Left lung (tissue), 14 donors: Measurements from ENCODE around the gene ATF7IP. TPM values are rescaled to one million over a fixed set of nuclear protein-coding genes. Genes with fewer than 3 reads are reported as not detected.
"Not testable (repeated sequence)": the region's sequence is repeated elsewhere in the genome, so short reads cannot be mapped to it uniquely, and the experiment has no call there.

Source experiments
- ATAC-seq: fragments of 200-7000 bp; cut with Tn5 transposase; one replicate; pipeline ENCODE4 v1.9.1; 2020; ENCODE audit warnings: moderate library complexity
- DNase-seq, 4 donors: peaks; one replicate each; pipeline ENCODE4 v3.0.0-alpha.2; 2013 to 2020
- H3K27ac ChIP-seq, 2 donors: fragments of 200-600 bp; sonication (generic) in 1 of 2; one replicate each; pipeline versions ENCODE4 v1.5.0 to v1.8.0; 2020 to 2021
- H3K27me3 ChIP-seq, 2 donors: fragments of 200-600 bp; sonication (generic) in 1 of 2; one replicate each; pipeline versions ENCODE4 v1.5.0 to v1.8.0; 2020 to 2021
- H3K36me3 ChIP-seq, 2 donors: fragments of 200-600 bp; sonication (generic) in 1 of 2; one replicate each; pipeline versions ENCODE4 v1.5.0 to v1.8.0; 2020 to 2021
- H3K4me1 ChIP-seq, 2 donors: fragments of 200-600 bp; one replicate each; pipeline ENCODE4 v1.8.0; 2021
- H3K4me3 ChIP-seq, 2 donors: fragments of 200-600 bp; sonication (generic) in 1 of 2; one replicate each; pipeline versions ENCODE4 v1.5.0 to v1.8.0; 2020 to 2021; ENCODE audit warnings: mild to moderate bottlenecking in 1 of 2
- H3K9me3 ChIP-seq, 2 donors: fragments of 200-600 bp; sonication (generic) in 1 of 2; one replicate each; pipeline versions ENCODE4 v1.5.0 to v1.8.0; 2020 to 2021
- CTCF ChIP-seq, 2 donors: fragments of 200-600 bp; sonication (generic) in 1 of 2; IDR thresholded peaks; one replicate each; pipeline versions ENCODE4 v1.5.0 to v1.8.0; 2021; ENCODE audit warnings: antibody characterized with exemption in 2 of 2
- intact Hi-C, 2 donors: fragments of 100-400 bp; cut with DNase I; formaldehyde crosslinking; loops; one replicate each; pipeline versions ENCODE4 v1.11.2 to v1.14.2; 2022
- long read RNA-seq, 12 donors: library from polyadenylated mRNA in 2 of 12; unstranded in 2 of 12; transcript quantifications; one replicate each; pipeline ENCODE4 v2.0.0 and lab custom pipeline, GENCODE V29; 2019 to 2026
- polyA plus RNA-seq, 6 donors: library from polyadenylated mRNA; unstranded; fragments of 120-200 nt; gene quantifications; one replicate each; pipeline ENCODE4 v1.2.1, GENCODE V29; 2013; ENCODE audit not compliant: insufficient read length in 6 of 6
- total RNA-seq, 2 donors: library from RNA; stranded (reverse); fragmentation: NEBNext Ultra II Directional; extraction: Animal tissue kit (Norgen Biotek cat#: 25700); gene quantifications; one replicate each; pipeline ENCODE4 v1.2.1, GENCODE V29; 2021
- donor health status: DM: no; HTN: yes; CAD: no.
- donor health status: DM: no; HTN: no; CAD: no.

The ATF7IP gene
- total RNA-seq (10 to 100 TPM; 78.7 to 84.8 TPM), polyA plus RNA-seq (10 to 100 TPM; 47.6 to 62.1 (median 54.1) TPM)
- long read RNA-seq, donor 1, full-length matches to known transcripts: 4 of 26 reads
- long read RNA-seq, donor 1, partial matches to known transcripts: 22 of 26 reads
- long read RNA-seq, donor 1, other reads (novel, unspliced or antisense): 0 of 26 reads
- long read RNA-seq, donor 2, partial matches to known transcripts: 93 of 118 reads
- long read RNA-seq, donor 2, other reads (novel, unspliced or antisense): 24 of 118 reads
- long read RNA-seq, donor 3, full-length matches to known transcripts: 6 of 6 reads
- long read RNA-seq, donor 3, partial matches to known transcripts: 0 of 6 reads
- long read RNA-seq, donor 3, other reads (novel, unspliced or antisense): 0 of 6 reads
- long read RNA-seq, donor 4, partial matches to known transcripts: 5 of 5 reads
- long read RNA-seq, donor 4, other reads (novel, unspliced or antisense): 0 of 5 reads
- long read RNA-seq, donor 5, partial matches to known transcripts: 5 of 5 reads
- long read RNA-seq, donor 5, other reads (novel, unspliced or antisense): 0 of 5 reads
- long read RNA-seq, donor 6, full-length matches to known transcripts: 4 of 4 reads
- long read RNA-seq, donor 6, partial matches to known transcripts: 0 of 4 reads
- long read RNA-seq, donor 6, other reads (novel, unspliced or antisense): 0 of 4 reads
- long read RNA-seq, donor 7, full-length matches to known transcripts: 1 of 1 reads
- long read RNA-seq, donor 7, partial matches to known transcripts: 0 of 1 reads
- long read RNA-seq, donor 7, other reads (novel, unspliced or antisense): 0 of 1 reads
- long read RNA-seq, donor 8, full-length matches to known transcripts: 6 of 11 reads
- long read RNA-seq, donor 8, partial matches to known transcripts: 5 of 11 reads
- long read RNA-seq, donor 8, other reads (novel, unspliced or antisense): 0 of 11 reads
- long read RNA-seq, donor 9: 0 reads
- long read RNA-seq, donor 10, partial matches to known transcripts: 2 of 2 reads
- long read RNA-seq, donor 10, other reads (novel, unspliced or antisense): 0 of 2 reads
- long read RNA-seq, donor 11, full-length matches to known transcripts: 2 of 24 reads
- long read RNA-seq, donor 11, partial matches to known transcripts: 22 of 24 reads
- long read RNA-seq, donor 11, other reads (novel, unspliced or antisense): 0 of 24 reads
- long read RNA-seq, donor 12, full-length matches to known transcripts: 4 of 4 reads
- long read RNA-seq, donor 12, partial matches to known transcripts: 0 of 4 reads
- long read RNA-seq, donor 12, other reads (novel, unspliced or antisense): 0 of 4 reads

- H3K9me3 ChIP-seq: no peaks in the 10 kb centered on the region
- no peaks in the 10 kb centered on the region for H3K27me3 ChIP-seq
- peak; percentile 92 to 97 (median 96) for DNase-seq
- H3K36me3 ChIP-seq: peaks cover 0 to 7% of the 10 kb centered on the region in 2 donors
- peak within 1 kb of the TSS; percentile 97 to 98 for H3K27ac ChIP-seq
- H3K4me1 ChIP-seq: peaks cover 0 to 32% of the 10 kb centered on the region in 2 donors
- no peak for TF ChIP-seq CTCF (IDR thresholded peaks at IDR 0.05)
- H3K4me3 ChIP-seq: peak within 1 kb of the TSS; percentile 47 to 55
- intact Hi-C loops: no loop called here
- peak; percentile 97 for ATAC-seq
Measured at GRCh38 chr12:14365294-14366208, at the start of gene ATF7IP. TSS of gene ATF7IP (plus strand) at chr12:14365682. CDS start at chr12:14423916, 58,234 bp downstream.

- no peak overlapping the region for H3K27ac ChIP-seq
- no peaks in the 10 kb centered on the region for H3K36me3 ChIP-seq
- no peaks in the 10 kb centered on the region for H3K27me3 ChIP-seq
- intact Hi-C loops: no loop called here
- TF ChIP-seq CTCF (IDR thresholded peaks at IDR 0.05): no peak
- ATAC-seq: no peak
- no peaks in the 10 kb centered on the region for H3K9me3 ChIP-seq
- DNase-seq: no peak
- no peak overlapping the region for H3K4me3 ChIP-seq
- no peaks in the 10 kb centered on the region for H3K4me1 ChIP-seq
Measured at GRCh38 chr12:14317362-14318146, 47.9 kb upstream of the ATF7IP start.

GRCh38 chr12:14319704-14320427, 45.6 kb upstream of the ATF7IP start:
- H3K36me3 ChIP-seq, H3K4me1 ChIP-seq, DNase-seq, ATAC-seq, H3K9me3 ChIP-seq, H3K27me3 ChIP-seq, H3K4me3 ChIP-seq, H3K27ac ChIP-seq, intact Hi-C loops: not testable (repeated sequence)

- TF ChIP-seq CTCF (IDR thresholded peaks at IDR 0.05): no peak
- Histone ChIP-seq H3K9me3 (no peaks in the 10 kb centered on the region), H3K27ac (no peak overlapping the region), H3K36me3 (no peaks in the 10 kb centered on the region), H3K4me1 (no peaks in the 10 kb centered on the region), H3K4me3 (no peak overlapping the region), H3K27me3 (no peaks in the 10 kb centered on the region)
- ATAC-seq: no peak
- no peak for DNase-seq
- intact Hi-C loops: no loop called here
Measured at GRCh38 chr12:14322403-14322802, 43.1 kb upstream of the ATF7IP start.
